Stimulated activated CD8-positive, alpha-beta memory T cell treated with anti-CD3 and anti-CD28 coated beads, Interleukin-15, amount 100 ng/mL, for 4 hours (primary cell): ENCODE measurements around the gene EPB41L3.
"Not testable (repeated sequence)": the region's sequence is repeated elsewhere in the genome, so short reads cannot be mapped to it uniquely, and the experiment has no call there.

Experiments
- DNase-seq, 2 donors: peaks; one replicate each; pipeline ENCODE4 v3.0.0-alpha.2; 2020; ENCODE audit warnings: low read depth in 2 of 2

Gene EPB41L3

GRCh38 chr18:5543773-5544389, at the start of gene EPB41L3:
TSS of gene EPB41L3 (minus strand) at chr18:5543997. CDS start at chr18:5489183, 54,814 bp downstream.
- no peak for DNase-seq

DNA sequence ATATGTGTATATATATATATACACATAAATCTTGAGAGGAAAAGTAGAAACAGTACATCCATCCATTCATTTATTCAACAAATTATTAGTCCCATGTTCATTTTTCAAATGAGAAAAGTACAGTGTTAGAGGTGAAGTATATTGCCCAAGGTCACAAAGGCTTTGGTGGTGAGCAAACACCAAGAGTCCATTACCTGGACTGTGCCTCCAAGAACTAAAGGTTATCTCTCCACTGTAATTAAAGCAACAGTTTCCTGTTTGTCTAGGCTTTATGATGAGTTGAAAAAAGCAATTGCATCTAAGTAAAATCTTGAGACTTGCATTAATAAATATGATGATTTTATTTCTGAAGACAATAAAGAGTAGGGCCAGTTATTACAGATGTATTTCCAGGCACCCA, 44.7 kb upstream of the EPB41L3 start:
- no peak for DNase-seq

DNA sequence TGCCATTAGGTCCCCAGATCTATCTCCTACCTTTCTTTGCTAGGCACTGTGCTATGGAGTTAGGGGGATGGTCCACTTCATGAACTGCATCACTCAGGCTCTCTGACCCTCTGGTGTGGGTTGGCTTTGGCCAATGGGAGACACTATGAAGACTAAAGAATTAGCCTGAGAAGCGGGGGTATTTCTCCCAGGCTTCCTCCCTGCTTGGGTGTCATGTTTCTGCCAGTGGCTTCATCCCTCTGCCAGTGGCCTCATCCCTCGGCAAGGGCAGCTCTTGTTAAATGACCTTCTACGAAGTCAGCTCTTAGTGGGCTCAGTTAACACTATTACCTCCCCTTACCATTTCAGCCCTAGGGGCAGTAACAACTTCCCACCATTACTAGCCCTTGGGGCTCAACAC, 41.9 kb upstream of the EPB41L3 start:
- no peak for DNase-seq

DNA sequence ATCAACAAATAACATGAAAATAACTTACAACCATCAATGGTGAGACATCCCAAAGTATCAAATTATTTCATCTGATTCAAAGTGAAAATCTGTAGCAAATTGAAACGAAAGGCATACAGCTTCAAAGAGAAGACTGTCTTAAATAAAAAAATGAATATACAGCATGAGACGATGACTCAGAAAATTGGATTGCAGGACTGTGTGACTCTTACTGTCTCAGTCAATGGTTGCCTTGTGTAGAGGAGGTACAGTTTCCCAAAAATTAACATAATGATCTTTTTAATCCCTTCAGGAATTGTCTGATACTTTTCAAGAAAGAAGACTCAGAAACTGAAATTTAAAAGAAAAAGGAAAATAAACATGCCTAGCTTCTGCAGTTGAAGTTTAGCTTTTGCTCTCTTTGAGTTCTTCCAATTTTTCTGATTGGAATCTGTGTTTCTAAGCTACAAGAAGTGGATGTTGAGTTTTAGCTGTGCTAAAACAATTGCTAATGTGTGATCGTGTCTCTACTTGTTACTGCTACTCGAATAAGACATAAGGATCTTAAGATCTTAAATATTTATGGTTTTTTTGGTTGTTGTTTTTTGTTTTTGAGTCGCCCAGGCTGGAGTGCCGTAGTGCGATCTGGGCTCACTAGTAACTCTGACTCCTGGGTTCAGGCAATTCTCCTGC, 41.1 kb upstream of the EPB41L3 start:
- DNase-seq = no peak

DNA sequence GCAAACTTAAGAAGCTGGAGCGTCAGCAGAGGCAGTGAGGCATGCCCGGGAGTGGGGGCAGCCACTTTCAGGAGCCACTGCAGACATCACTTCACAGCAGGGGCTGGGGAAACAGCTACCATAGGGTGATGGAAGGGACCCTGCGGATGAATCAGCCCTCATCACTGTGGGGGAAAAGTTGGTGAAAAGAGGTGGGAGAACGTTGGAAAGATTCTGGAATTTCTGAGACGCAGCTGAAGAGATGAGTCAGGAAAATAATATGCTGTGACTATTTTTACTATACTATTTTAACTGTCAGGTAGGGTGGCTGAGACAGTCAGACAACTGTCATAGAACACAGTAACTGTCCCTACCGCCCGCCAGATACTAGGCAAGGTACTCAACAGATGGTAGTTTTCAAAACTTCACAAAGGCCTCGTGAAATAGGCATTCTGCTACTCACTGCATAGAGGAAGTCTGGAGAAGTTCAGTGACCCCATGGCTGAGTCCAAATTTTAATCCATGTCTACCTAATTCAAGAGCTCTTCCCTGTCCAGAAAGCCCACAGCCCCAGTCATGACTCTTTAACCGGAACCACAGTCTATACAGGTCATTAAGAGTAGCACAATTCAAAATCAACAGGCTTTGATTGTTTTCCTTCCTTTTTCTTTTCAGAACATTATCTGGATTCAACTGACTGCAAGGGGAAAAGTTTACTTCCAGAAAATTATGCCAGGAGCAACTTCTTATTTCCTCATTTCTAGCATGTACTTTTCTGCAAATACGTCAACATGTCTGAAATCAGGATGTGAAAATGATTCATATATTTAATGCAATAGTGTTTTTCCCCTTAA, 39.3 kb upstream of the EPB41L3 start:
- DNase-seq = no peak

- DNase-seq = no peak
Measured at GRCh38 chr18:5582076-5582475, 38.3 kb upstream of the EPB41L3 start.

GRCh38 chr18:5574843-5575242, 31.0 kb upstream of the EPB41L3 start:
- no peak for DNase-seq

GRCh38 chr18:5571666-5572065, 27.9 kb upstream of the EPB41L3 start:
- no peak for DNase-seq

DNA sequence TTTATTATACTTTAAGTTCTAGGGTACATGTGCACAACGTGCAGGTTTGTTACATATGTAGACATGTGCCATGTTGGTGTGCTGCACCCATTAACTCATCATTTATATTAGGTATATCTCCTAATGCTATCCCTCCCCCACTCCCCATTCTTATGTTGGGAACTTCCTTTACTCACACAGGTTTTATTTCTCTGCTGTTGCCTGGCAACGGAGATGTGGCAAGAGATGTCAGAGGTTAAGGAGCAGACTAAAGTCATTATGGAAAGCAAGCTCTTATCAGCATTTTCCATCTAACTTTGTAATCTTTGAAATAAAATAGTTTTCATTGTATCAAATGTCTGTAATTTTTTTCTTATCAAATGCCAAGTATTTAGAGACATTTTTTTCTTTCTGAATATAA, 26.8 kb upstream of the EPB41L3 start:
- not testable (repeated sequence) for DNase-seq

DNA sequence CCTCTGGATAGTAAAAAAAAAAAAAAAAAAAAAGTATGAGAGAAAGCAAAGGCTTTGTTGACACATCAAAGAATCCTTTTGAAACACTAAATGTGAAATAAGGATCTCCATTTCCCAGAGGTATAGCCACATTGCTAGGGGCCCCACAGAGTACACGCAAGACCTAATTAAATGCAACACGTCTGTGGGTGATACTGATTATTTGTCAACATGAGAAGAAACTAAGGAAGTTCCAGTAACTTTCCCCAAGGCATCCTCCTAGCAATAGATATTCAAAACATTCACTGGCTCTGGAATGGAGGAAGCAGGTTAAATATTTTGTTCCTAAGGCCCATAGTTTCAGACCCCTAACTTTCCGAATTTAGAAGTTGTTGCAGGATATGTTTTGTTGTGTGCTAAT, 24.6 kb upstream of the EPB41L3 start:
- no peak for DNase-seq

- no peak for DNase-seq
Measured at GRCh38 chr18:5558851-5559250, 15.1 kb upstream of the EPB41L3 start.

DNA sequence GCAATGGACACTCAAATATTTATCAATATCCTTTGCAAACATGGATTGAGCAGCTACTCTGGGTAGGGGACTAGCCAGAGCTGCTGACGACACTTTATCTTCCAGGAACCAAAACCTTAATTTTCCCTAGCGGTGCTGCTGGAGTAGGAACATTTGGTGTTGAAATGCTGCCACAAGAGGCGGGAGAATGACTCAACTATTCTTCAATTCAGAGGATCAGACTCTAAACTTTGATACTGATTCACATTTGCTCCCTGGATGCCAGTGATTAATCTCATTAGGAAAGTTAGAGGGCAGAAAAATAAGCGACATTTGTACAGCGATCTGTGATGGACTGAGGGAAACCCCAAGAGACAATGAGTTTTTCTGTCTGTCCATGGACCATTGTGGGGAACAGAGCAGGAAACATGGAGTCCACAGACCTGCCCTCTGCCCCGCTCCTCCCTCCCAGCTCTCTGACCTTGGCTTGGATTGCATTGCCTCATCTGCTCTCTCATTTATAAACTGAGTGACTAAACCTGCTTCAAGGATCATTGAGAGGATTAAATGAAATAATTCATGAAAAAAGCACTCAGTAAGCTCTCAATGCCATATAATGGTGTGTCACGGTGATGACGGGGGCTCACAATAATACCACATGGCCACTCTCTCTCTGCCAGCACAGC, 12.6 kb upstream of the EPB41L3 start:
- DNase-seq = no peak

GRCh38 chr18:5554629-5555028, 10.8 kb upstream of the EPB41L3 start:
- DNase-seq = no peak

- DNase-seq = no peak
Measured at GRCh38 chr18:5546660-5547059, 2.9 kb upstream of the EPB41L3 start.

DNA sequence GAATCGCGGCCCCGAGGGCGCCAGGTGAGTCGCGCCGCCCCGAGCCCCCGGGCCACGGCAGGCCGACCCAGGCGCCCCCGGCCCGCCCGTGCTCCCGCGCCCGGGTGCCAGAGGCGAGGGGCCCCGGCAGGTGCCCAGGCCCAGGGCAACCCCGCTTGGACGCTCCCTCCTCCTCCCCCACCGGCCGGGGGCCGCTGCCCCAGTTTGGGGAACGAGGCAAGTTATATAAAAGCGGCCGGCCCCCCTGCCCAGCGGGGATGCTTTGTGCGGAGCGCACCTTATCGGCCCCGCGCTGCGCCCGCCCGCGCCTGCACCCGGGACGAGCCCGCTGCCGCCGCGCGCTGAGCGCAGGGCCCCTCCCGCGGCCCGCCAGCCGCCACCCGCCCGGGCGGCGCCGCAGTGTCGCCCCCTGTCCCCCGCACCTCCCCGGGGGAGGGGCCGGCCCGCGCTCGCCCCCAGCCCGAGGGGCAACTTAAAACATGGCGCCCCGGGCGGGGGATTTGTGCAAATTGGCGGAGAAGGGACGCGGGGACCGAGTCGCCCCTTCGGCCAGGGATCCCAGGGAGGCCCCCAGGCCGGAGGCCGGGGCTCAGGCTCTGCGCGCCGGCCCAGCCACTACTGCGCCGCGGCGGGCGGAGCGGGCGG, 639 bp downstream of the EPB41L3 start:
- no peak for DNase-seq

- no peak for DNase-seq
Measured at GRCh38 chr18:5542515-5543035, 1.2 kb downstream of the EPB41L3 start.

GRCh38 chr18:5541644-5542043, 2.2 kb downstream of the EPB41L3 start:
- DNase-seq = no peak

DNA sequence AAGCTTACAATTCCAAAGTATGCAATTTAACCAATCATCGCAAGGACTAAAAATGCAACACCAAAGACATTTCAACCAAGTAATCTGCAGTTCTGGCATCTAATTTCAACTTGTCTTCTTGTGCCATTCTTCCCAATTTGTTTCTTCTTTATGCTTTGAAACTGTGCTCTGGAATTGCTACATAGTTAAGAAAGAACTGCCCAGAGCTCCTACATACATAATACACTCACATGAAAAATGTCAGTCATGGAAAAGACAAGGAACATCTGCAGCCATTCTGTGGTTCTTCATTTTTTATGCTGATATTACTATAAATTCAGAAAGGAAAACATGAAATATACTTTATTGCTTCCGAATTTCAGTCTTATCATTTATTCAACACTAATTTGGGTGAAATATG, 4.4 kb downstream of the EPB41L3 start:
- DNase-seq = no peak

DNA sequence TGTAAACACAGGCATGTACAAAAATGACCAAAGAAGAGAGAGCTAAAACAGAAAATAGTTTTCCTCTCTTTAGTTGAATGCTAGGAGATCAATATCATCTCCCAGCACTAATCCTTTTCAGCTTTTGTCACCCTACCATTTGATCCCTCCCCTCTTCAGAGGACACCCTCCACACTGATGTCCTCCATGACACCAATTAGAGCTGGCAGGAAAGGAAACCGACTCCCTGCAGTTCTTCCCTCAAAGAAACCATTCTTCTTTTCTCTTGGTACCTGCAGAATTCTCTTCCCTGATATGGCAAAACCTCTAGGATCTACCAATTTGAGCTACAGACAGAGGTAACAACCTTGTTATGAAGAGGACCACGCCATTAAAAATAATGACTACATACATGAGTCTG, 5.3 kb downstream of the EPB41L3 start:
- DNase-seq = no peak

DNA sequence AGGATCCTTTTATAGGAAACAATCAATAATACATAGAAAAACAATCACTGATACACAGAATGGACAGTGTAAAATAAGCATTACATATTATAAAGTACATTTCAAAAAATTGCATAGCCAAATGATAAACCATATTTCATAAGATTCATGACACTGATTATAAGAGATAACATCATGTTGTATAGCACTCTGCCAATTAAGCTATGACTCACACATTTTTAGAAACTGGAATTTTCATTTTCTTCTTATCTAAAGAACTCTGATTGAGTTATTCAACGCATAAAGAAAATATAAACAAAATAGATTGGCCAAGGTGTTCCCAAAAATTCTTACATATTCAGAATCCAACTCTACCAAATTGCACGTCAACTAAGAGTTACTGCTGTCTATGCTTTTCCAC, 5.9 kb downstream of the EPB41L3 start:
- no peak for DNase-seq

DNA sequence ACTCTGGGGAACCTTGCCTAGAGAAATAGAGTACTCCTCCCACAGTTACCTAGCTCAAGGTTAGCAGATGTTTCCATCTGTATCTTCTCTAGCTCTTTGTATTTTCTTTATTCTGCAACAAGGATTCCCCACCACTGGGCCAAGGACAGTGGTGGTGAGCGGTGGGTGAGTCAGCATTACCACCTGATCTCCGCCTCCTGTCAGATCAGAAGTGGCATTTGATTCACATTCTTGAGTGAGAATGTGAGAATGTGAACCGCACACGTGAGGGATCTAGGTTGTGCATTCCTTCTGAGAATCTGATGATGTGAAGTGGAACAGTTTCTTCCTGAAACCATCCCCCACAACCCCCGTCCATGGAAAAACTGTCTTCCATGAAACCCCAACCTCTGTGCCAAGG, 9.0 kb downstream of the EPB41L3 start:
- DNase-seq = no peak

- DNase-seq = no peak
Measured at GRCh38 chr18:5532066-5532465, 11.7 kb downstream of the EPB41L3 start.
